ENCODE data around the gene SCLT1.

GRCh38 chr4:129085472-129085871, 7.9 kb downstream of the SCLT1 start:
- no peak for TF ChIP-seq CTCF (IDR thresholded peaks at IDR 0.05 in 2 of 3, conservative IDR thresholded peaks at IDR 0.05 in 1 of 3; ENCODE audit: borderline replicate concordance in 1 of 3, insufficient read depth in 1 of 3, low read depth in 2 of 3, low read length in 2 of 3)
- TF ChIP-seq EZH2 (IDR thresholded peaks at IDR 0.05), result no peak
- TF ChIP-seq YY1 (IDR thresholded peaks at IDR 0.05; ENCODE audit: extremely low read depth, insufficient replicate concordance, low read depth, low read length), result no peak
- TF ChIP-seq SP1 (IDR thresholded peaks at IDR 0.05; ENCODE audit: low read depth), result no peak
- TF ChIP-seq SIN3A (IDR thresholded peaks at IDR 0.05; ENCODE audit: low read depth), result no peak
- TF ChIP-seq EZH2phosphoT487 (IDR thresholded peaks at IDR 0.05; ENCODE audit: borderline replicate concordance), result no peak
- TF ChIP-seq RAD21 (IDR thresholded peaks at IDR 0.05; ENCODE audit: low read depth), result no peak
- no peak for TF ChIP-seq ZFX (IDR thresholded peaks at IDR 0.05)
- no peak for TF ChIP-seq POLR2AphosphoS5 (IDR thresholded peaks at IDR 0.05; ENCODE audit: low read depth, low read length)
- no peak for TF ChIP-seq EGR1 (IDR thresholded peaks at IDR 0.05; ENCODE audit: low read depth)
- TF ChIP-seq, protein P1, sequence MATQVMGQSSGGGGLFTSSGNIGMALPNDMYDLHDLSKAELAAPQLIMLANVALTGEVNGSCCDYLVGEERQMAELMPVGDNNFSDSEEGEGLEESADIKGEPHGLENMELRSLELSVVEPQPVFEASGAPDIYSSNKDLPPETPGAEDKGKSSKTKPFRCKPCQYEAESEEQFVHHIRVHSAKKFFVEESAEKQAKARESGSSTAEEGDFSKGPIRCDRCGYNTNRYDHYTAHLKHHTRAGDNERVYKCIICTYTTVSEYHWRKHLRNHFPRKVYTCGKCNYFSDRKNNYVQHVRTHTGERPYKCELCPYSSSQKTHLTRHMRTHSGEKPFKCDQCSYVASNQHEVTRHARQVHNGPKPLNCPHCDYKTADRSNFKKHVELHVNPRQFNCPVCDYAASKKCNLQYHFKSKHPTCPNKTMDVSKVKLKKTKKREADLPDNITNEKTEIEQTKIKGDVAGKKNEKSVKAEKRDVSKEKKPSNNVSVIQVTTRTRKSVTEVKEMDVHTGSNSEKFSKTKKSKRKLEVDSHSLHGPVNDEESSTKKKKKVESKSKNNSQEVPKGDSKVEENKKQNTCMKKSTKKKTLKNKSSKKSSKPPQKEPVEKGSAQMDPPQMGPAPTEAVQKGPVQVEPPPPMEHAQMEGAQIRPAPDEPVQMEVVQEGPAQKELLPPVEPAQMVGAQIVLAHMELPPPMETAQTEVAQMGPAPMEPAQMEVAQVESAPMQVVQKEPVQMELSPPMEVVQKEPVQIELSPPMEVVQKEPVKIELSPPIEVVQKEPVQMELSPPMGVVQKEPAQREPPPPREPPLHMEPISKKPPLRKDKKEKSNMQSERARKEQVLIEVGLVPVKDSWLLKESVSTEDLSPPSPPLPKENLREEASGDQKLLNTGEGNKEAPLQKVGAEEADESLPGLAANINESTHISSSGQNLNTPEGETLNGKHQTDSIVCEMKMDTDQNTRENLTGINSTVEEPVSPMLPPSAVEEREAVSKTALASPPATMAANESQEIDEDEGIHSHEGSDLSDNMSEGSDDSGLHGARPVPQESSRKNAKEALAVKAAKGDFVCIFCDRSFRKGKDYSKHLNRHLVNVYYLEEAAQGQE (IDR thresholded peaks at IDR 0.05; ENCODE audit: low read depth), result no peak
- TF ChIP-seq POLR2A (IDR thresholded peaks at IDR 0.05; ENCODE audit: borderline replicate concordance, extremely low read depth, insufficient read depth, insufficient read length), result no peak
- TF ChIP-seq CBX3 (IDR thresholded peaks at IDR 0.05; ENCODE audit: low read depth), result no peak

All from HCT116 (cell line).